Ectodermal cell (in vitro differentiated cells): ENCODE measurements around the gene GRID1.

ENCODE experiments used
- H3K27ac ChIP-seq: 2 replicates; pipeline ENCODE4 v1.7.0; 2013; ENCODE audit warnings: mild to moderate bottlenecking, low read depth, low read length; ENCODE audit not compliant: insufficient read depth, poor library complexity, severe bottlenecking
- H3K27me3 ChIP-seq: 2 replicates; pipeline ENCODE4 v1.7.0; 2013; ENCODE audit warnings: mild to moderate bottlenecking, low read length; ENCODE audit not compliant: insufficient read depth, control insufficient read depth, poor library complexity, severe bottlenecking
- H3K36me3 ChIP-seq: one replicate; pipeline ENCODE4 v1.7.0; 2013; ENCODE audit warnings: low read length; ENCODE audit not compliant: control insufficient read depth, insufficient read depth
- H3K4me1 ChIP-seq: one replicate; pipeline ENCODE4 v1.7.0; 2013; ENCODE audit warnings: low read length; ENCODE audit not compliant: control insufficient read depth, insufficient read depth
- H3K4me3 ChIP-seq: 2 replicates; pipeline ENCODE4 v1.7.0; 2013; ENCODE audit warnings: low read depth, low read length, control low read depth; ENCODE audit not compliant: insufficient read depth
- H3K9me3 ChIP-seq: 2 replicates; pipeline ENCODE4 v1.7.0; 2013; ENCODE audit warnings: mild to moderate bottlenecking, low read length, moderate library complexity; ENCODE audit not compliant: control insufficient read depth
- WGBS, 2 experiments: methylation state at CpG; one replicate each; pipeline ENCODE4 v1.1.7; 2013; ENCODE audit warnings: missing lambda C conversion rate in 2 of 2; 5-methylcytosine and 5-hydroxymethylcytosine counted together

Gene GRID1

DNA sequence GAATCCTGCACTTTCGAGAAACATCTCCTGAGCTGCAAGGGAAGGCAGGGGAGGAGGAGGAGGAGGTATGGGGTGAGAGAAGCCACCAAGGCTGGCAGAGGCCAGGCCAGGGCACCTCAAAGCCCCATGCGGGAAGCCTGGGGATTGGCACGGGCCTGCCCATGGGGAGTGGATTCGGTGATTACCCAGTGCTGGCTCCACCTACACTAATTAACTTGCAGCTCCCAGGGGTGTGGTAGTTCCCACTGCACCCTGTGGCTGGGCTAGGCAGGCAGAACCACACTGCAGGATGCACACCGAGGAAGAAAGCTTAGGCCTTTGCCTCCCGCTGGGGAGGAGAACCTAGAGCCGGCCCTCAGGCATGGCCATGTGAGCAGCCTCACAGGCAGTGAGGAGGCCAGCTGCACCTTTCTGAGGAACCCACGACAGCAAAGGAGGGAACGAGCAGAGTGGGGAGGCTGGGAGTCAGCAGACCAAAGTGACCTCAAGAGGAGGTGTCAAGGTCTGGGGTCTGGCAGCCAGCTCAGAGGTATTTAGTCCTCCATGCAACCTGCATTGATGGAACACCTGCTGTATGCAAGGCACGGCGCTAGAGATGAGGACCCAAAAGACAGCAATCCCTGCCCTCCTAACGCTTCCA, 27.2 kb downstream of the GRID1 start:
- peaks cover 16% of the 10 kb centered on the region for H3K4me1 ChIP-seq

DNA sequence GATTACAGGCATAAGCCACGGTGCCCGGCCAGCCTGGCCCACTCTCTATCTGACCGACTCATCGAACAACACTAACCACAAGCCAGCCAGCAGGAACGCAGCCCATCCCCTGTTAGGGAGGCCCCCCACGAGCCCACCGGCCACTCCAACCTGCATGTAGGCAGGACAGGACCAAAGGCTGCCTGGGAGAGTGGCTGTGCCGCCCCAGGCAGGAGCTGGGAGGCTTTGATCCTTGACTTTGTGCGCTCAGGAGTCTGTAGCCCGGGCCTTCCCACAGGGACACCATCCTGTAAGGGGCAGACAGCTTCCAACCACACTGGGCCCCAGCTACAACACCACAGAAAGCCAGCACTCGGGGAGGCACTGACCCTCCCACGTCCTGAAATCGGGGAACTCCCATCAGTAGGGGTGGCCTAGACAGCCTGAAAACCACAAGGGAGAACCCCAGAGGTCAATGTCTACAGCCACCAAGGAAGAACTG, 29.4 kb downstream of the GRID1 start:
- Histone ChIP-seq H3K27me3 (no peaks in the 10 kb centered on the region), H3K4me1 (peaks cover 16% of the 10 kb centered on the region), H3K4me3 (no peak overlapping the region), H3K36me3 (no peaks in the 10 kb centered on the region), H3K9me3 (no peaks in the 10 kb centered on the region), H3K27ac (no peak overlapping the region)
- whole genome bisulfite sequencing, 2 experiments = 90 to 91% methylated on average over 13 of the region's 13 CpGs

More for the DNA sequence above, 27.2 kb downstream of the GRID1 start:
- Histone ChIP-seq H3K27me3 (no peaks in the 10 kb centered on the region), H3K9me3 (no peaks in the 10 kb centered on the region), H3K27ac (no peak overlapping the region), H3K36me3 (no peaks in the 10 kb centered on the region), H3K4me3 (no peak overlapping the region)
- 75 to 79% methylated on average over 12 of the region's 12 CpGs for WGBS, 2 experiments

DNA sequence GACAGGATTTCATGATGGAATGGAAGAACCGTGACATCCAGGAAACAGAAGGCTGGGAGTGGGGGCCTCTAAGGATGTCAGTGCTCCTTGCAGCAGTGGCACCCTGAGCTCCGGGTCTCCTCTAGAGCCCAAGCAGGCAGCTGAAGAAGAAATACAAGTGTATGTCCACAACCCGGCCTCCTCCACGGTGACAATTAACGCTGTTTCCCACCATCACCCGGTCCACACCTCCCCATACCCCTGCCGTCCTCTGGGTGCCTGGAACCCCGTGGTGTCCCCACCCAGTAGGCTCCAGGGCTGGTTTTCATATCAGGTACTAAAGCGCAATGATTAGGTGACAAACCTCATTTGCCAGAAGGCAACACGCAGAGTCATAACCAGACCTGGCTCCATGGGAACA, 30.3 kb downstream of the GRID1 start:
- Histone ChIP-seq H3K4me3 (no peak overlapping the region), H3K27me3 (no peaks in the 10 kb centered on the region), H3K36me3 (no peaks in the 10 kb centered on the region), H3K4me1 (peaks cover 13% of the 10 kb centered on the region), H3K9me3 (no peaks in the 10 kb centered on the region), H3K27ac (no peak overlapping the region)
- 92 to 97% methylated on average over 10 of the region's 10 CpGs for WGBS, 2 experiments

DNA sequence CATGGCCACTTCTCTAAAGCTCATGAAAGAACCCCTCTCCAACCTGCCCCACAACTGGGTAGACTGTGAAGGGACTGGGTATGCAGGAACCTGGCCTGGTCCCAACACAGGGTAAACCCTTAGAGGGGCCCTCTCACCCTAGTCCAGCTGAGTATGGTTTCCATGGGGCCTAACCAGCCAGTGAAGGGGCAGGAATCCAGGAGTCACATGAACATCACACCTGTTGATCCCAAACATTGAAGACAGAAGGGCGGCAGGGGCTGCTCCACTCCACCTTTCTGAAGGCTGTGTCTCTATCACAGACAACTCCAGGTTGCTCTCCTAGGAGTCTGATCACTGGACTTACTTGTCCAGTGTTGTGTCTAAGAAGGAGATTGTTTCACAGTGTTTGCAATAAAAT, 30.8 kb downstream of the GRID1 start:
- Histone ChIP-seq H3K36me3 (no peaks in the 10 kb centered on the region), H3K4me1 (peaks cover 8% of the 10 kb centered on the region), H3K27me3 (no peaks in the 10 kb centered on the region), H3K27ac (no peak overlapping the region), H3K4me3 (no peak overlapping the region), H3K9me3 (no peaks in the 10 kb centered on the region)
- WGBS, 2 experiments = 93 to 95% methylated on average over 1 of the region's 1 CpG

DNA sequence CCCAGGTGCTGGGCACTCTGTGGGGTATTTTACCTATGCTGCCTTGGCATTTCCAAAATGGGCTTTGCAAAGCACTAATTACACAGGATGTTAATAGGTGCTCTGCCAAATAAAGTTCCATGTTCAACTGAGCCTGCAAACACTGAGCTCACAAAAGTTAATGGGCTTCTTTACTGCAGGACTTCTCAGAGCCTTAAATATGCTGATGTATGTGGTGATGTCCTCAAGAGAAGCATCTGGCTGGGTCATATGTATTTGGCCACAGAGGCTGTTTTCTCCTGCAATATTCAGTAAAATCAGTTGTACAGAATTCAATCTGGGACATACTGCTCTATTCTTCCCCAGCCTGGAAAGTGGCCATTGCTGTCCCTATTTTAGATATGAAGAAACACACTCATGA, 31.3 kb downstream of the GRID1 start:
- Histone ChIP-seq H3K4me1 (peaks cover 3% of the 10 kb centered on the region), H3K27me3 (no peaks in the 10 kb centered on the region), H3K9me3 (no peaks in the 10 kb centered on the region), H3K36me3 (no peaks in the 10 kb centered on the region), H3K4me3 (no peak overlapping the region), H3K27ac (no peak overlapping the region)

DNA sequence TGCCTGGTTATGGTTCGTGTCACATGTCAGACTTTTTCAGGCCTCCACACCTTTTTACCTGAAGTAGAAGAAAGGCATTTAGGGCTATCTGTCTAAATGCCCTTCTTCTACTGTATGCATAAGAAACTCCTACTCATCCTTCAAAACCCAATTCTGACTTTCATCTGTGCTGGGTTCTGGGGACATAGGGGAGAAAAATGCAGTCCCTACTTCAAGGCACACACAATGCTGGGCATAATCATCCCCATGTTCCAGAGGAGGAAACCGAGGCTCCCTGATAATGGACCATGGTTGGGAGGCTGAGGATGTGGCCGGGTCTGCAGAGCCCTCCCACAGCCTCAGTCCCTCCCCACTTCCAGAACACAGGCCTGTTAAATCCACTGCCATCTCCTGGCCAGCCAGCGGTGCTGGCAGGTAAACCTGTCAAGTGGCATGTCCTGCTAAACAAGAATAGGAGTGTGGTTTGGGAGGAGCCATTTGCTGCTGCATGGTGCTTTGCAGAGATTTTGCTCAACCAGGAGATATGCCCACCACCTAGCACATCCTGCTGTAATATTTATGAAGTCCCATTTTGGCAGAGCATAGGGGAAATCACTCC, 32.0 kb downstream of the GRID1 start:
- Histone ChIP-seq H3K27ac (no peak overlapping the region), H3K4me3 (no peak overlapping the region), H3K36me3 (no peaks in the 10 kb centered on the region), H3K4me1 (no peaks in the 10 kb centered on the region), H3K9me3 (no peaks in the 10 kb centered on the region), H3K27me3 (no peaks in the 10 kb centered on the region)
- WGBS, 2 experiments = 46 to 54% methylated on average over 4 of the region's 4 CpGs

DNA sequence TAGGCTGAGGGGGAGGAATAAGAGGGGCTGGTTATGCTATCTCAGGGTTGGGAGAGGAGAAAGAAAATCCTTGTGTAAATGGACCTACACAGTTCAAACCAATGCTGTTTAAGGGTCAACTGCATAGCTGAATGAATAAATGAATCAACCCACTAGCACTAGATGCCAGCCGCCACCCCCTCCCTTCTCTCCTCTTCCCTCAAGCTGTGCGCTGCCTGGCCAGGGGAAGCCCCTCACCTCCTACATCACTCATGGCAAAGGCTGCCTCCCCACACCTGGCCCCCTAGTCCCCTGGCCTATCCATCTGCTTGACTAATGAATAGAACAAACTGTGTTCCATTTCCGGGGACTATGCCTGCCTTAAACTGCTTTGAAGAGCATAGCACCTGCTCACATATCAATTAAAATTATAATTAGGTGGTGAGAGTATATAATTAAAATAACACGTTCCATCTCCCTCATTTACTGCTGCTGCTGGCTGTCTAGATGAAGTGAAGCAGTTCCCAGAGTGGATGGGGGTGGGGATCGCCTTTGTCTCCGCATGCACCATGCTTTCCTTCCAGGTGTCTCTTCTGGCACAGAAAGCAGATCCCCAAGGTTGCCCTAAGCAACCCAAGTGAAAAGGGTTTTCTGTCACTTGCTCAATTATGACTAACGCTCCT, 32.6 kb downstream of the GRID1 start:
- 80 to 84% methylated on average over 6 to 7 of the region's 7 CpGs for WGBS, 2 experiments
- H3K27ac ChIP-seq = no peak overlapping the region
- no peaks in the 10 kb centered on the region for H3K9me3 ChIP-seq
- H3K4me1 ChIP-seq = no peaks in the 10 kb centered on the region
- no peaks in the 10 kb centered on the region for H3K36me3 ChIP-seq
- no peak overlapping the region for H3K4me3 ChIP-seq
- H3K27me3 ChIP-seq = no peaks in the 10 kb centered on the region

DNA sequence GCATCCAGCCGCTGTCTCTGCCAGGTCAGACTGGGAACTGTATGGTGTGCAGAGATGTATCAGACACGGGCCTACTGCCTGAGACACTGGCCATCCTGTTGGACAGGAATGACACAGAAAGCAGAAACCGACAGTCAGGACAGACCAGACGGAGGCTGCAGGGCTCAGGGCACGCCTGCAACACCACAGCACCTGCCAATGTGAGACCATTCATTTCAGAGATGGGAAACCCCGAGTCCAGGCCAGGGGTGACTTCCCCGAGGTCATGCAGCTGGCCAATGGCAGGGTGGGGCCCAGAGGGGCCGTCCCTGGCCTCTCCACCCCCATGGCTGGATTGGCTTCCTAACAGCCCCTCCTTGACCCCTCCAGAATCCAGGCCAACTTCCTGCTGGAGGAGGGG, 34.7 kb downstream of the GRID1 start:
- Histone ChIP-seq H3K36me3 (no peaks in the 10 kb centered on the region), H3K4me3 (no peak overlapping the region), H3K9me3 (no peaks in the 10 kb centered on the region), H3K27ac (no peak overlapping the region), H3K27me3 (no peaks in the 10 kb centered on the region), H3K4me1 (no peaks in the 10 kb centered on the region)
- WGBS, 2 experiments = 78 to 81% methylated on average over 8 of the region's 8 CpGs

DNA sequence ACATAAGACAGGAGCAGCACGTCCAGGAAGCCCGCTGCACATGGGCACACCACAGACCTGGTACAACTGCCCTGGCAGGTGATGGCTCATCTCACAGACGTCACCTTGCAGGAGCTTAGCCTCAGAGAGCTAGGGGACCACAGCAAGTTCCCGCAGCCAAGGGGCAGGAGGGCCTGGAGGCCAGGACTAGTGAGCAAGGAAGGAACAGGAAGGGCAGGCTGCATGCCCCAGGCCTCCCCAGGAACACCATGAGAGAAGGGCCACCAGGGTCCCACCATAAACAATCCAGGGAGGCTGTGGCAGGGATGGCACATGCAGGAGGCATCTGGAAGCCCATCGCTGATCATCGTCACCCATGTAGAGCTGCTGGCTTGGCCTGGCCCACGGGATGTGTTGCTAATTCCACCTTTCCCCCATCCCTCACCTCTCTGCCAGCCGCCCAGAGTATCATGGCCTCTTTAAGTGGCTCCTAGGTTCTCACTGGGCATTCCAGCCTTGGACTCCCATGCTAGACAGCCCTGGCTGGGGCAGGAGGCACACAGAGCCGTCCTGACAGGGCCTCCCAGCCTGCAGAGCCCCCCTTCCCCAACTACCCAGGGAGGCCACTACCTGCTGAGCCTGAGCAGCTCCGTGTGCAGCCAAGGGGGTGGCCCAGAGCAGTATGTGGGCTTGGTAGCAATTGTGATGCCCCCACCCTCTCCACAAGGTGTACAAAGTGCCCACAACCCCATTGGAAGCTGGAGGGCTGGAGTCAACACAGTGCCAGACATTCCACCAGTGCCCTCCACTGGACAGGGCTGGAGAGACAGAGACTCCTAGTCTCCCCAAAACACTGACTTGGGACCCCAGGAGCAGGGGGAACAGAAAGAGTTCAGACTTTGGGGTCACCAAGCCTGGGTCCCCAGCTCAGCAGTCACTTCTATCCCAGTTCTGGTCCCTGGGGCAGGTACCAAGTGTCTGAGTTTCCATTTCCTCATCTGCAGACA, 35.5 kb downstream of the GRID1 start:
- Histone ChIP-seq H3K36me3 (no peaks in the 10 kb centered on the region), H3K4me1 (no peaks in the 10 kb centered on the region), H3K4me3 (no peak overlapping the region), H3K27me3 (no peaks in the 10 kb centered on the region), H3K27ac (no peak overlapping the region), H3K9me3 (no peaks in the 10 kb centered on the region)
- 92 to 95% methylated on average over 10 of the region's 10 CpGs for WGBS, 2 experiments
